Effector CD4-positive, alpha-beta T cell (primary cell): ENCODE measurements around the gene GINS2.

Experiments used
- DNase-seq: peaks from one replicate; pipeline ENCODE4 v3.0.0-alpha.2; 2020

The GINS2 gene

DNA sequence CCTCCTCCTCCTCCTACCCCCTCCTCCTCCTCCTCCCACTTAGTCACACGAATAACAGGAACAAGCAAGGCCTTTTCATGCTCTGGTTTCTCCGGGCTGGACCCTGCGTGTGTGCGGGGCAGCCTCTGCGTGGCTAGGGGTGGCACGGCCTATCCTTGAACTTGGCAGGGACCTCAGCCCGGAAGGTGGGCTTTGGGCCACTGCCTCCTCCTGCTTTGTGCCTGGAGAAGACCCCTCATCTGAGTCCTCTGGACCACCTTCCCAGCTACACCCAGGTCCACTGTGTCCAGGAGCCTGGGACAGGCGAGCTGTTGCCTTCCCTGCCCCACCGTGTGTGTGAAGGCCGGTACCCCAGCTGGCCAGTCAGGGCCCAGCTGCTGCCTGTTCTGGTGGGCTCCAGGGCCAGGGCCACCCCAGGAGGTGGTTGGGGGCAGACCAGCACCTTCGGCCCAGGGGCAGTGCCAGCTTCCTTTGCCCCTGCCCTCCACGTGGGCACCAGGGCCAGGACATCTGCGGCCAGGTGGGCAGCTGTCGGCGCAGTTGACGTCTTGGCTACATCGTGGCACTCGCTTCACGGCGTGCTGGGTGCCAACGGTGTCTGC is 35.4 kb downstream of the GINS2 start:
- DNase-seq = no peak

DNA sequence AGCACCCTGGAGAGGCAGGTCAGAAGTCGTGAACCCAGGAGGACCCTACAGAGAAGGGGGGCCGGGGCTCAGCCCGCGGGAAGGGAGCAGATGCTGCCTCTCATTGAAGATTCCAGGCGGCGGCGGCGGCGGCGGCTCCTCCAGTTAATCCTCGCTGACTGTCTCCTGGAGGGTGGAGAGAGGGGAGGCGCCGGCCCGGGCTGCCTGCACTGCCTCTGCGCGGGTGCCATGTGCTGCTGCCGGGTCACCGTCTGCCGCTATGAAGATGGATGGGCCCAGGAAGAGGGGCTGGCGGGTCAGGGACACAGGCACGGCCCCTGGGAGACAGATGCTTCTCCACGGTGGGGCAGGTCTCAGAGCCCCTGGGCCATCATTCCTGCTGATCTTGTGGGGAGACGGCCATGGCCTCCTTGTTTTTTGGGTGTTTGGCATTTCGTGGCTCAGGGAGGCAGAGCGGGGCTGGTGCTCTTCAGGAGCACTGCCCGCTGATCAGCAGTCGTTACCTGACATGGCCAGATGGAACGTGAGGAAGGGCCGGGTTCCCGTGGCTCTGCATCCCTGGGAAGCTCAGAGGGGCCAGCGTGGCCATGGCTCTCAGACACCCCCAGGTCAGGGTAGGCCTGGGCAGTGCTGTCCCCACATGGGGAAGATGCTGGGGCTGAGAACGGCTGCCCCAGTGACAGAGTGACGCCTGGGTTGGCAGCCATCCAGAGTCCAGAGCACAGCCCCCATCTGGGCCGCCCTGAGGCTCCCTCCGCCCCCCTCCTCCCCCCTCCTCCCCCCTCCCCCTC is 36.1 kb downstream of the GINS2 start:
- DNase-seq = no peak

DNA sequence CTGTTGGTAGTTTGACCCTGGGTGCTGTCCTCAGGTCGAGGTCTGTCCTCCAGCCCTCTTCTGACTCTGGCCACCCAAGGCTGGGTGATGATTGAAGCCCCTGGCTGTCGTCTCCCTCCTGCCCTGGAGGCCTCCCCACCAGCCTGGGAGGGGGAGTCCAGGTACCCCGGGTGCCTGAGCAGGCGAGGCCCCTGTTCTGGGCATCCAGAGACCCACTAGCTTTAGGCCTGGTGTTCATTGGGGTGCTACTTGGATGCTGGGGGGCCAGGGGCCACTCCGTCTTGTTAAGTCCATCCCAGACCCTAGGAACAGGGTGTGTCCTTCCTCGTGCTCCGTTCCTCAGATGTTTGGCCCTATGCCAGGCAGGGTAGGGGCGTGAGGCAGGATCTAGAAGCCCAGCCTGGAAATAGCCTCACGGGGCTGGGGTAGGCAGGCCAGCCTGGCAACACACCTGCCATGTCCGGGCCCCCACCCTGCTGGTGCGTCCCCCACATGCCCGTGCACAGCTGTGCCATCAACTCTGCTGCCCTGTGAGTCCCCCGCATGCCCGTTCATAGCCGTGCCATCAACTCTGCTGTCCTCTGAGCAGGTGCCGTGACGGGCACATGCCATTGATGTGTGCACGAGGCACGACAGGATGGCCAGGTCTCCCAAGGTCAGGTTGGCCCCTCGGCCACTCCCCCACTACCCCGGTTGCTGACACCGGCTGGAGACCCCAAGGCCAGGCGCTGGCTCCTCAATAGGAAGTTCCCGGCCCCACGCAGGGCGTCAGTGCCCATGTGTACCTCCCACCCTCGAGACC is 36.9 kb downstream of the GINS2 start:
- DNase-seq = no peak

DNA sequence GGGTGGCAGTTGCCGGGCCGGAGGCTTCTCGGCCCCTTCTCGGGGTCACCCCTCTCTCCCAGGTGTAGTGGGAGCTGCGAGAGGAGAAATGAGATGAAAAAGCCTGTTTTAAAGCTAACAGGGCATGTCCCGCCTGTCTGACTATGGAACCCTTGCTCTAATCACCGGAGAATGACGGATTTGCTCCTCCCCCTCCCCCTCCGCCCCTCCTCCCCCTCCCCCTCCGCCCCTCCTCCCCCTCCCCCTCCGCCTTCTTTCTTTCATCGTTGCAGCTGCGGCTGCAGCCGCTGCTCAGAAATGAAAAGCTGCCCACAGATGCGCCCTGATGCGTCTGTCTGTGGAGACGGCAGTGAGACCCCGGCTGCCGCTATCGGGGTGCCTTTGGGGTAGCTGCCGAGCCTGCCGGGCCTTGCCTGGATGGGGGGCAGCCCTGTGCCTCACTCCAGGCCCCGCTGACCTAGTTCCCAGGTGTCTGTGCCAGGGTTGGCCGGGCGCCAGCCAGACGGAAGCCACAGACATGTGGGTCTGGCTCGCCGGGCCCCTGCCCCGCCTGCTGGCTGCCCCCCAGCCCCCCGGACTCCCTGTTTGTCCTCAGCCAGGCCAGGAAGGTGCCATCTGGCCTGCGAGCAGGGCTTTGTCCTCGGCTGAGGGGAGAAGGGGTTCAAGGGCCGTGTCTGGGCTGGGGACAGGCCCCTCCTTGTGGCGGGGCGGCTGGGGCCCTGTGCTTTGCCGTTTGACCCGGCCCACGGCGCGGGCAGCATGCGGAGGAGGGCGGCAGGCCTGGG is 37.7 kb downstream of the GINS2 start:
- no peak for DNase-seq

DNA sequence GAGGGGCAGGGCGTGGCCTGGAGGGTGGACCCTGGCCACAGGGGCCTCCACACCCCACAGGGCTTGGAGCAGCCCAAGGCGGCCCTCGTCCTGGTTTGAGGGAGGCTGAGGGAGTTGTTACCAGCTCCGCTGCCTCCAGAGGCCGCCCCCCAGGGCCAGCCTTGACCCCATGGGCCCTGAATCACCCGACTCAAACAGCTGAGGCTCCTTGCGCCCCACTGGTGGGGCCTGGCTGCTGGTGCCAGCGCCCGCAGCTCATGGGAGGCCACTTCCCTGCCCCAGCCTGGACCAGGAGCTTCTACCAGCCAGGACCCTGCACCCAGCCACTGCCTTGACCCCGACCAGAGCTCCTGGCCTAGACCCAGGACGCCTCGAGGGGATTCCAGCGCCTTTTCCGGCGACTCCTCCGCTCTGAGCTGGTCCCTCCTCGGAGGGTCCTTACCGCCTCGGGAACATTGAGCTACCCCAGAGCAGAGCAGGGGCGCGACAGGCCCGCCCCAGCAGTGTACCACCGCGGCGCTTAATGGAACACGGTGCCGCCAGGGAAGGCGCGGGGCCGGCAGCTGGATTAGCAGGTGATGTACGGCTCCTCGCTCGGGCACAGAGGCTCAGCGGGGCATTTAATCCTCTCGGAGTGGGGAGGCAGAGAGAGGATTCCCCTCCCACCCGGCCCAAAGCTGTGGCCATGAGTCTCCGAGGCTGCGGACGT is 38.5 kb downstream of the GINS2 start:
- no peak for DNase-seq

DNA sequence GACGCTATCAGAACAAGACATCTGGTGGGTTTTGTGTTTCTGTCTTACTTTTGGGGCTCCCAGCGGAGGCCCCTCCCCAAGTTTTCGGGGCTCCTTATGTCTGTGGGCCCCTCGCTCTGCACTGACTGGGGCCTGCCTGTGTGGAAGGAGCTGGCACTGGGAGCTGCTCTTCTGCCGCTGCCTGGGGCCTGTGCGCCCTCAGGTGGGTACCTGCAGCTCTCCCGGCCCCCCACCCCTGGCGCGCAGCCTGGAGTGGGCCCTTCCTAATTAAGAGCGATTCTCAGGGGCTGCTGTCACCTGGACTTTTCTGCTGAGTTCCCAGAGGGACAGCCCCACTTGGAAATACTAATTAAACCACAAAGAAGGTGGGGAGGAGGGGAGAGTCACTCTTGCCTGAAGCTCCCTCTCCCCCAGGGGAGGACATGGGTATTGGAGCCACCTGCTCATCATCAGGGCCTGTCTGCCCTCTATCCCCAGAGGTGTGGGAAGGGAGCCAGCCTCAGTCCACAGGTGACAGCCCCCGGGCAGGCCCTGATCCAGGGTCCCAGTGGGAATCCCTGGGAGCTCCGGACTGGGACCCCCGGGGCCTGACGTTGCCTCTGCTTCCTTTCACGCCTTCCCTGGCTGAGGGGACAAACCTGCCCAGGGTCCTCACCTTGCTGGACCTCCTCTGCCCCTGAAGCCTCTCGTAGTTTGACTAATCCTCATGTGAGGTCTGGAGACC is 39.2 kb downstream of the GINS2 start:
- DNase-seq = no peak

DNA sequence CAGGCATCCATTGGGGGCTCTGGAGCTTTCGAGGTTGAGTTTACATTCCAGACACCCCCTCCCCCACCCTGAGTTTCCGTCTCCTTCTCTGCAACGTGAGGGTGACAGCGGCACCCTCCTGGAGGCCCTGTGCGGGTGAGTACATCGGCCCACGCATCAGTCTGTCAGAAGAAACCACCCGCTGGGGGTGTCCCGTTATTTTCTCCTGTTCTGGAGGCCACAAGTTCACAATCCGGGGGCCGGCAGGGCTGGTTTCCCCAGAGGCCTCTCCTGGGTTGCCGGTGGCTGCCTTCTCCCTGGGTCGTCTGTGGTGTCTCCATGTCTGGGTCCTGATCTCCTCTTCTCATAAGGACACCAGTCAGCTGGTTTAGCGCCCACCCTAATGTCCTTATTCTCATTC is 39.9 kb downstream of the GINS2 start:
- no peak for DNase-seq

DNA sequence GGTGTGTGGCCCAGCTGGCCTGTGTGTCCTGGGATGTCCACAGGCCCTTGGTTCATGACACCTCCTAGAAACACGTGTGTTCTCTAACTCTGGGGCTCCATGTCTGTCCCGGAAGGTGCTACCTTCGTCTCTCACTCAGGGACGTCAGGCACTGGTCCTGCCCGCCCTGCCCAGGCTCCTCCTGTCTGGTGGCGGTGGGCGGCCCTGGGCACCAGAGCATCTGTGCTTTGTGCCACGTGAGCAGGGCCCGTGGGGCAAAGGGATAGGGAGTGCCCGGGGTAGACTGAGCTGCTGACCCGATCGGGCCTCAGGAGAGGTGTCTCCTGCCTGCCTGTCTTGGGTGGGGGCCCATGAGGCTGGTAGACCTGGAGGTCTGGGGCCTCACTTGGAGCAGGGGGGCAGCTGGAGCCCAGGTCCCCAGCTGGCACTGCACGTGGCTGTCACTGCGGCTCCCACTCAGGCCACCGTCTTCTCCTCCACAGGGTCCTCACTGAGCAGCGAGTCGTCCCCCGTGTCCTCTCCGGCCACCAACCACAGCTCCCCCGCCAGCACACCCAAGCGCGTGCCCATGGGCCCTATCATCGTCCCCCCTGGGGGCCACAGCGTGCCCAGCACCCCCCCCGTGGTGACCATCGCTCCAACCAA is 40.6 kb downstream of the GINS2 start:
- DNase-seq = no peak

DNA sequence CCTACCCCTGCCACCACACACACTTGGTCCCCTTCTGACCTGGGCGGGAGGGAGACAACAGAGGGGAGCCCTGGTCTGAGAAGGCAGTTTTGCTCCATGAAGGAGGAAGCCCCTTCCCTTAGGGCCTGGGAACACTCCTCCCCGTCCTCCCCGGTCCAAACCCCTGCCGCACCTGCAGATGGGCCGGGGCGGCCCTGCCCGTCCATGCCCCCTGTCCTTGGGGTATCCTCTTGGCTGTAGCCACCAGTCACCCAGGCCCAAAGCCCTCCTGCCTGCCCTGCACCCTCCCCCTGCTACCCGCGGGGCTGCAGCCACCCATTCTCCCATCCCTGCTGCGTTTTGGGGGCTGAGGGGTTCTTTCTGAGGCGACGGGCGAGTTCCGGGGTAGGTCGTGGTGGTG is 41.8 kb downstream of the GINS2 start:
- no peak for DNase-seq

DNA sequence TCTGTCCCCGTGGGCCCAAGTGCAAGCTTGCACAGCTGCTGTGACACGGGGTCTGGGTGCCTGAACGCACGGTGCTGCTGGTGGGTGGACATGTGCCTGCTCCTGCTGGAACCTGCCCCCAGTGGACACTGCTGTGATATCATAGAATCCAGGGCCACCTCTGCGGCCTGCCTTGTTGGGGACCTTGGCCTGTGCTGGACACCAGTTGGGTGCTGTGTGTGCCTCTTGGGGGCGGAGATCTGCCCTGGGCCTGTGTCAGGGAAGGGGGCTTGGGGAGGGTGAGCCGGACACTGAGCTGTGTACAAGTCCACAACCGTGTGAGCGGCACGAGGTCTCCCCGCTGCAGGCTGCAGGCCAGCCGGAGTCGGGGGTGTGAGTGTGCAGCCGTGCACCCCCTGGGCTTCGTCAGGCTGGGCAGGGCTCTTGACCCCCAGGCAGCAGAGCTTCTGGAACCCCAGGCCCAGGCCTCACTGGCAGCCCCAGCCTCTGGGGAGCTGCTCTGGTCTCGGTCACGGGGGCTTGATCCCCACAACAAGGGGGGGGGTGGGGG is 42.3 kb downstream of the GINS2 start:
- DNase-seq = no peak

DNA sequence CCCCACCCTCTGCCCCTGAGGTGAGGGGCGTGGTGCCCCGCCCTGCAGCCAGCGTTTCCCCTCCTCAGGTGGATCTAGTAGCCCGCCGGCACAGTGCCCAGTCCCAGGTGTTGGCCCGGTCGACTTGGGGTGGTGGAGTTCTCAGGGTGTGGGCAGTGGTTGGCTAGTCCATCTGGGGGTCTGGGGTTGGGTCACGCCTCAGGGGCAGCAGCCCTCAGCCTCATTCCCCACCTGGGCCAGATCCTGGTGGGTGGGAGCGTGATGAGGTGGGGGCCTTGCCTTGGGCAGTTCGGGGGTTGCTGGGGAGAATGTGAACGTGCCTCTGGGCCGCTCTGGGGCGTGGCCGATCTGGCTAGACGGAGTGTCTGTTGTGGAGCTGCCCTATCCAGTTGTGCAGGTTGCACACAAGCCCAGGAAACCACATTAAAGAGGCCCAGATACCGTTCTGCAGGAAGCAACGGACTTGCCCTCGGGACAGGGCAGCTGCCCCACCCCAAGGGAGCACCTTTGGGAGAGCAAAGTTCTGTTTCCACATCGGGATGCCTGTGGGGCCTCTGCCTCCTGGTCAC is 43.6 kb downstream of the GINS2 start:
- no peak for DNase-seq

DNA sequence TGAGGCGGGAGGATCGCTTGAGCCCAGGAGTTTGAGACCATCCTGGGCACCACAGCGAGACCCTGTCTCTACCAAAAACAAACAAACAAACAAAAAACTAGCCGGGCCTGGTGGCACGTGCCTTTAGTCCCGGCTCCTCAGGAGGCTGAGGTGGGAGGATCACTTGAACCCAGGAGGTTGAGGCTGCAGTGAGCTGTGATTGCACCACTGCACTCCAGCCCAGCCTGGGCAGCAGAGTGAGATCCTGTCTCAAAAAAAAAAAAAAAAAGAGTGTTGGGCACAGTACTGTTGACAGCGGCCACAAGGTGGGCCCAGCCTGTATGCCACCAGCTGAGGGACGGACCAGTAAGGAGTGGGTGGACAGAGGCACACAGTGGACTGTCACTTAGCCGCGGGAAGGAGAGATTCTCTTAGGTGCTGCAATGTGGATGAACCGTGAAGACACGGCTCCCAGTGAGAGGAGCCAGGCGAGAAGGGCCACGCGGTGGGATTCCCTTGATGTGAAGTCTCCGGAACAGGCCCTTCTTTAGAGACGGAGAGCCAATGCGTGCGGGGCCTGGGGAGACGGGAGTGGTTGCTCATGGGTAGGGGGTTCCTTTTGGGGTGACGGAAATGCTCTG is 44.6 kb downstream of the GINS2 start:
- no peak for DNase-seq

DNA sequence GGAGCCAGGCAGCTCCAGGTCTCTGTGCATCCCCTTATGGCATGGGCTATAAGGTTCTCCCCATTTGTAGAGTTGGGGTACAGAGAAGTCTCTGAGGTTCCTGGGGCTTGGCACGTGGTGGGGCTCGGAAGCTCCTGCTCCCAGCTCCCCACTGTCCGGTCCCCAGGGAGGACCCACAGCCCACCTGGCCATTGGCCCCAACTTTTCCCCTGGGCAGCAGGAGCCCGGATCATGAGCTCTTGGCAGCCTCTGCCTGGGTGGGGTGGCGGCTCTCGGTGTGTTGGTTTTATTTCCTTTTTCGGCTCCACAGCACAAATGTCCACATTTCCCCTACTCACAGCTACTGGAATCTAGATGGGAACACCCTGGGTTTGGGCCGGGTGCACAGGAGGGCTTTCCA is 45.1 kb downstream of the GINS2 start:
- DNase-seq = no peak

DNA sequence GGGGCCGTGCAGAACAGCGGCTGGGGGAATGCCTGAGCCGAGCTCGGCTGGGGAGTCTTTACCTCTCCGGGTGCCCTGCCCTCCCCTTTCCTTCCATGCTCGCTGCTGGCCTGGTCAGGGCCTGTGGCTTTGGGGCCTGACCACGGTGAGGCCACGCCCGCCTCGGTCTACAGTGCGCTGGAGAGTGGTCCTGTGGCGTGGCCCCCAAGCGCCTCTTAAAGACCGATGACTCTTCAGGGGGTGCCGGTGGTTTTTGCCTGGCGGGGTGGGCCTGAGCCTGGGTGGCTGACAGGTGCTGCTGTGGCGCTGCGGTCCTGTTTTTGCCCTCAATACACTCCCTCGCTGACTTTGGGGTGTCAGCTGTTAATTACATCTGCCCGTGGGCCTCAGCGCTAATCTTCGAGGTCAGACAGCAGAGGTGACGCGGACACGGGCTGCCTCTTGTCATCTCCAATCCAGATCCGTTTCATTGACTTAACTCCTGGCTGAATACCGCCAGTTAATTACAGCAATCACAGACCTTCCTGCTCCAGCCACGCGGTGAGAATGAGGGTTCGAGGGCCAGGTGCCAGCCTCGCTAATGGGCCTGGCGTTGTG is 45.9 kb downstream of the GINS2 start:
- DNase-seq = no peak

DNA sequence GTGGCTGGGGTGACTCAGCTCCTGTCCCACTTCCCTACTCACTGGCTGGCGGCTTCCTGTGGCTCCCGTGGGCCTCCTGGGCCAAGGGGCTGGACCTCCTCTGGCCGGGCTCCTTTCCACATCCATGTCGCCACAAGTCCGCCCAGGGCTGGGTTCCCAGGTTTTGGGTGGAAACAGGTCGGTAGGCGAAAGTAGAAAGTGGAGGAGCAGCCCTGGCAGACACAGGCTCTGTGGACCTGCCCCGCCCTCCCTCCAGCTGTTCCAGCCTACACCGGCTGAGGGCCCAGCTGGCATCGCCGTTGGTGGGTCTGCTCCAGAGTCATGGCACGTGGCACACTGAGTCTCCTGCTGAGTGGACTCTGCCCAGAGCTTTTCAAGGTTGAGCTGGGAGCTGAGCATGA is 47.0 kb downstream of the GINS2 start:
- DNase-seq = no peak

DNA sequence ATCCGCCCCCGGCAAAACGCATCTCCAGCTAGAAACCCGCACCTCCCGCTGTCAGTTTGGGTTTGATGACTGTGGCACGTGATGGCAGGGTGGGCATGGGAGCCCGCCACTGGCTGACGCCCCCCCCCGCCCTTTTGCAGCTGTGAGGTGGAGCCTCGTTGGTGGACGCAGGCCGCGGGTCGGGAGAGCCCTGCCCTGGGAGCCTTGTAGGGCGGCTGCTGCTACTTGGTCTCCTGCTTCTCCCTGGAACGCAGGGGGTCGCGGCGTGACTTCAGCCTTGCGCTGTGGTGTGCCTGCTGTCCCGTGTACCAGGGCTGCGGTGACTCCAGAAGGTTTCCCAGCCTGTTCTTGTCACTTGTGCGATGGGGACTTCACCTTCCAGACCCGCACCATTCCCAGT is 47.4 kb downstream of the GINS2 start:
- DNase-seq = no peak

DNA sequence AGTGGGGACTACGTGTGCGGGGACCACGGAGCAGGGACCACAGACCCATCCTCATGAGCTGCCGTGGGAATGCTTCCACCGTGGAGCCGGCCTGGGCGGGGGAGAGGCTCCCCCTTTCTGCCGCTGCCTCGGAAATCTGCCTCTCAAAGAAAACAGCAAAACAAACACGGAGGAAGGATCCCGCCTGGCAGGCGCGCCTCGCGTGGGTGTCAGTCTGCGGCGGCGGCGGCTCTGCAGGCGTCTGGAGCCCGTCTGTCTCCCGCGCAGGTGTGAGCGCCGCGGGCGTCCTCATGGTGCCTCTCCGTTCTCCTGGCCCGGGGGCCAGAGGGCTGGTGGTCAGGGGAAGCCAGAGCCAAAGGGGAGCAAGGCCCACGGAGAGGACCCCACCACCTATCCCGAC is 48.2 kb downstream of the GINS2 start:
- DNase-seq = no peak

DNA sequence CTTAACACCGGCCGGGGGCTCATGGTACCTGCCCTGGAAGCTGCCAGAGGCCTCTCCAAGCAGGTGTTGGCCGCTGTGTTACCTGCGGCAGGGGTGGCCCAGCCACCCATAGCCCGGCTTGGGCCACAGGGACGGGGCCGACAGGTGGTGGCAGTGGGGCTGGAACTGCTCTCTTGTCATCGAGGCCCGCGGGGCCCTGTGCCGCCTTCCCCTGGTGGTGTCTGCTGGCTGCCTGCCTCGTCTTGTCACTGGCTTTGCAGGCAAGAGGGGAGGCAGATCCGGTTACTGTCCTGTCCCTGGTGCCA is 48.5 kb downstream of the GINS2 start:
- no peak for DNase-seq

DNA sequence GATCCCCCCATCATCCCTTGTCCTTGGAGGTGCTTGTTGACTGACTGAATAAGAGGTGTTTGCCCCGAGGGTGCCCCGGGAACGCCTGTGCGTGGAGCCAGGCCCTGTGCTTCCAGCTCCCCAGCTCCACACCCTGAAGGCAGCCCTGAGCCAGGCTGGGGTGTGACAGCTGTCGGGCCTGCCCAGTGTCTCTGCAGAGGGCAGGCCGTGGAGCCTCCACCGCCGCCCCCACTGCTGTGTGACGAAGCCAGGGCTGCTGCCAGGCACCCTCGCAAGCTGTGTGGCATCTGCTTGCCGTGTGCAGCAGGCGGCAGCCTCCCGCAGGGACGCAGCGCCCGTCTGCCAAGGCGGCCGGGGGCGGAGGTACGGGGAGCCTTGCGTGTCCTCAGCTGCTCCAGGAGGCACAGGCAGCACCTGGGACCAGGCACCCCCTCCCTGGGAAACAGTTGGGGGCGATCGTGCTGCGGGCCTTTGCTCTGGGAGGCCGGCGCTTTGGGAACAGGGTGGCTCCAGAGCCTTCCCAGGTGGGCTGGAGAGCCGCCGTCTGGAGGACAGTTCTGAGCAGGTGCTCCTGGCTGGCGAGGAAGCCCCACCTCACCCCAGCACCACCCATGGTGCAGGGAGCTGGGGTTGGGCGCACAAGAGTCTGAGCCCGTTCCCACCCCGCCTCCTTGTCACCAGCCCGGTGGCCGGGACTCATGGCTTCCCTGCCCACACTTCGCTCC is 49.1 kb downstream of the GINS2 start:
- no peak for DNase-seq
